Activated CD8-positive, alpha-beta memory T cell treated with anti-CD3 and anti-CD28 coated beads for 36 hours (primary cell): ENCODE measurements around the gene GTF2F1. TPM values are rescaled to one million over a fixed set of nuclear protein-coding genes. Genes with fewer than 3 reads are reported as not detected.

Experiments
- CTCF ChIA-PET: fragments of 350-600 bp; sonication (Branson Sonifier 250); formaldehyde crosslinking; loops from one replicate; lab custom pipeline; 2021; ENCODE audit warnings: antibody characterized with exemption; lab: Charles Lee
- POLR2A ChIA-PET: fragments of 350-600 bp; sonication (Branson Sonifier 250); formaldehyde crosslinking; loops from one replicate; lab custom pipeline; 2021; ENCODE audit warnings: antibody characterized with exemption; lab: Charles Lee
- total RNA-seq, 2 experiments: library from RNA; stranded (reverse); gene quantifications; one replicate each; pipeline ENCODE4 v1.2.3, GENCODE V29; 2021

Gene GTF2F1
- total RNA-seq, 2 experiments from 2014 or later: 61.5 to 66.6 TPM

DNA sequence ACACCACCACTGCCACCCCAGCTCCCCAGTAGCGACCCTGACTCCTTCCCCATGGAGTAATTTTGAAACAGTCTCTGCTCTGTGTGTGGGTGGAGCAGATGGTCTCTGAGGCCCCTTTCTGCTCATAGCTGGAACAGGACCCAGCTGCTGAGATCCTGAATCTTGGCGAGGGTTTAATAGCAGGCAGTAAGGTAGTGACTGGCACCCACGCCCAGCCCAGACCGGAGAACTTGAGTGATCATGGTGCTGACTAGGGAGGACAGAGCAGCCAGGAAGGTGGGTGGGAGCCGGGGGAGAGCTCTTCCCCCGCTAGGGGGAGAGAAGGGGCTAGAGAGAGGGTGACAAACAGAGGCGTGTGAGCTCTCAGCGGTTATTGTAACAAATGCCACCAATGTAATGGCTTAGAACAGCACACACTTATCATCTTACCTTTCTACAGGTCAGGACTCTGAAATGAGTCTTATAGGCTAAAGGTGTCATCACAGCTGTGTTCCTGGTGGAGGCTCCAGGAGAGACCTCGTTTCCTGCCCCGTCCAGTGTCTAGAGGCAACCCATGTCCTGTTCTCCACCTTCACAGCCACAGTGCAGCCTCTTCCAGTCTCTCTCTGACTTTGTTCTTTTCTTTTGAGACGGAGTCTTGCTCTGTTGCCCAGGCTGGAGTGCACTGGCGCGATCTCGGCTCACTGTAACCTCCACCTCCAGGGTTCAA is 52.3 kb downstream of the GTF2F1 start:
- POLR2A ChIA-PET: interaction anchor here (0.6 kb wide), 1 partner anchor 141 kb away, joined by 3 read pairs; no protein-coding TSS in a partner anchor
- CTCF ChIA-PET: interaction anchor here (0.6 kb wide), 1 partner anchor 459 kb away, joined by 3 read pairs; no protein-coding TSS in a partner anchor

GRCh38 chr19:6334490-6335285 is 58.3 kb downstream of the GTF2F1 start:
- POLR2A ChIA-PET: no interaction called here
- CTCF ChIA-PET: interaction anchor here (0.7 kb wide), 2 partner anchors 9 to 74 kb away, joined by 3 read pairs; no protein-coding TSS in a partner anchor

DNA sequence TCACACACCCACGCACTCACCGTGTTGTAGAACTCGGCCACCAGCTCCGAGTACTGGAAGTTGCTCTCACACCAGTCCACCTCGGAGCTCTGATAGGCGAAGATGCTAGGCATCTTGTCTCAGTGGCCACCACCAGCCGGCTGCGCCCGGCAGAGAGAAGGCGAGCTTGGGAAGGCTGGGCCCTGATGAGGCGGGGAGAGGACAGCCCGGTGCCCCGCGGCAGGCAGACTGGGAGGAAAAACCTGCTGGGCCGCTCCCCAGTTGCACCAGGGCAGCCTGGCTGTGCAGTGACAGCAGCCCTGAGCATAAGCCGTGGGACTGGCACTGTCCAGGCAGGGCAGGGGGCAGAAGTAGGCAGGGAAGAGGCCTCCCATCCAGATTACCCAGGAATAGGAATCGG is 59.5 kb downstream of the GTF2F1 start, which contains the start of gene ACER1:
ACER1 (minus strand) TSS at position 174 of the 400 bp plus-strand sequence; CDS start at position 113, 61 bp downstream.
- POLR2A ChIA-PET: no interaction called here
- CTCF ChIA-PET: no interaction called here

Other genes with a start within 250 kb of the GTF2F1 start
- gene MLLT1, start 113.2 kb downstream of the GTF2F1 start, total RNA-seq: 10 to 100 TPM; 59.6 to 70.3 TPM
- gene ACER1, start 59.6 kb downstream of the GTF2F1 start, total RNA-seq: not detected
- gene CLPP, start 31.6 kb downstream of the GTF2F1 start, total RNA-seq: 100 to 1,000 TPM; 209 to 212 TPM
- gene ALKBH7, start 20.4 kb downstream of the GTF2F1 start, total RNA-seq: 10 to 100 TPM; 28.3 to 33.8 TPM
- gene PSPN, start 17.2 kb downstream of the GTF2F1 start, total RNA-seq: 1 to 10 TPM in 1 of 2 experiments, under 1 TPM in 1; 0.99 to 1.2 TPM
- gene KHSRP, start 31.6 kb upstream of the GTF2F1 start, total RNA-seq: 100 to 1,000 TPM; 453 to 471 TPM
- under 1 TPM; 0.38 to 0.48 TPM for gene SLC25A41, start 40.6 kb upstream of the GTF2F1 start, total RNA-seq
- gene SLC25A23, start 66.6 kb upstream of the GTF2F1 start, total RNA-seq: 10 to 100 TPM; 14.2 to 15.3 TPM
- under 1 TPM; 0.38 to 0.75 TPM for gene CRB3, start 71.1 kb upstream of the GTF2F1 start, total RNA-seq
- 10 to 100 TPM; 59.8 to 61.1 TPM for gene DENND1C, start 88.6 kb upstream of the GTF2F1 start, total RNA-seq
- 1 to 10 TPM; 7.4 to 8.9 TPM for gene TUBB4A, start 109.1 kb upstream of the GTF2F1 start, total RNA-seq
- gene TNFSF9, start 137.9 kb upstream of the GTF2F1 start, total RNA-seq: 1 to 10 TPM; 5.1 to 6.3 TPM
- 10 to 100 TPM; 41.2 to 43.3 TPM for gene CD70, start 198.0 kb upstream of the GTF2F1 start, total RNA-seq